HG02763 (cell line): ENCODE data around the gene DTL.

ENCODE experiments used
- ATAC-seq: cut with Tn5 transposase; IDR thresholded peaks from one replicate; pipeline ENCODE4 v1.9.1; 2021; ENCODE audit warnings: mild to moderate bottlenecking, moderate library complexity; ENCODE audit not compliant: unreplicated experiment

The DTL gene

DNA sequence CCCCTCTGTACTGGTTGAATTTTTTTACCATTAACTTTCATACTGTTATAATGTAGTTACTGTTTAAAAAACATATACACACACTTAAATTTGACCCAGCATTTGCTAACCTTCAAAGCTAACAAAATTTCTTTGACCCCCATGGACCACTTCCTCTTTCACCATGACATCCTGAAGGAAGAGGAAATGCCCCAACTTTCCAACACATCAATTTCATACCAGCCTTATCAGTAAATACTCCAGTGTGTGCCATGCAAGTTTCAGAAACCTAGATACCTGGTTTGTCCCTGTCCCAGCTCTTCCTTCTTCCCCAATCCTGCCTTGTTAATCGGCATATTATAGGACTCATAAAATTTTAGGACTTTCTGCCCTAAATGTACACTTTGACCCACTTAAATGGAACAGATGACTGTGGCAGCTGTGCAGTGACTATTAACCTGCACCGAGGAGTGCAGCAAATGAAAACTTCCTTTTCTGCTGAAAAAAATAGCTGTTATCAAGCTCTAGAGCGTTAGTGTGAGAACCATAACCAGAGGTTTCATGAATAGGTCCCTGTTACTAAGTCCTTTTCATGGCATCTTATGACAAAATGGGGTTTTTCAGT is 54.1 kb downstream of the DTL start:
- no peak for ATAC-seq

DNA sequence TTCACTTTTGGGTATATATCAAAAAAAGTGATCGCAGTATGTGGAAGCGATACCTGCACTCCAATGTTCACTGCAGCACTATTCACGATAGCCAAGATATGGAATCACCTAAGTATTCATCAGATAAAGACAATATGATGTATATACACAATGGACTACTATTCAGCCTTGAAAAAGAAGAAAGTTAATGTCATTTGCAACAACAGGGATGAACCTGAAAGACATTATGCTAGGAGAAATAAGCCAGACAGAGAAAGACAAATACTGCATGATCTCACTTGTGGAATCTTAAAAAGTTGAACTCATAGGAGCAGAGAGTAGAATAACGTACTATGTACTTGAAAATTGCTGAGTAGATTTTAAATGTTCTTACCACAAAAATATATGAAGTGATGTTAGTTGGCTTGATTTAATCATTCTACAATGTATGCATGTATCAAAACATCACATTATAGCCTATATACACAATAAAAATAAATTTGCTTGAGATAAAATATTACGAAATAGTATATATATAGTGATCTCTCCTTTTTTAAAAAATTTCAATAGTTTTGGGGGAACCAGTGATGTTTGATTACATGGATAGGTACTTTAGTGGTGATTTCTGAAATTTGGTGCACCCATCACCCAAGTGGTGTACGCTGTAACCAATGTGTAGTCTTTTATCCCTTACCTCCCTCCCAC is 56.0 kb downstream of the DTL start:
- no peak for ATAC-seq

DNA sequence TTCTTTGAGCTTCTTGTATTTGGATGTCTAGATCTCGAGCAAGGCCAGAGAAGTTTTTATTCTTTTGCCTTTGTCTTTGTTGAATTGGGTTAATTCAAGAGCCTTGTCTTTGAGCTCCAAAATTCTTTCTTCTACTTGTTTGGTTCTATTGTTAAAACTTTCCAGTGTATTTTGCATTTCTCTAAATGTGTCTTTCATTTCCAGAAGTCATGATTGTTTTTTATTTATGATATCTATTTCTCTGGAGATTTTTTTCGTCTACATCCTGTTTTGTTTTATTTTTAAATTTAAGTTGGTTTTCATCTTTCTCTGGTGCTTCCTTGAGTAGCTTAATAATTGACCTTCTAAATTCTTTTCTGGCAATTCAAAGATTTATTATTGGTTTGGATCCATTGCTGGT is 61.8 kb downstream of the DTL start:
- ATAC-seq: no peak

DNA sequence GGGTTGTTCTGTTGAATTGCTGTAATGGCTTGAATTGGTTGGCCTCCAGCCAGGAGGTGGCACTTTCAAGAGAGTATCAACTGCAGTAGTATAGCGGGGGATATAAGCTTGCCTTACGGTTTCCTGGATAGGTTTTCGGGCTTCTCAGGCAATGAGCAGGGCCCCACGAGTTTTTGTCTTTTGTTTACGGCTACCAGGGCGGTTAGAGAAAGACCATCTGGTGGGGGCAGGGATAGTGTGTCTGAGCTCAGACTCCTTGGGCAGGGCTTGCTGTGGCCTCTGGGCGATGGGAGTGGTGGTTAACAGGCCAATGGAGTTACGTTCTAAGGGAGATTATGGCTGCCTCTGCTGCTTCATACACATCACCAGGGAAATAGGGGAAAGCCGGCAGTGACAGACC is 62.8 kb downstream of the DTL start:
- ATAC-seq: no peak

DNA sequence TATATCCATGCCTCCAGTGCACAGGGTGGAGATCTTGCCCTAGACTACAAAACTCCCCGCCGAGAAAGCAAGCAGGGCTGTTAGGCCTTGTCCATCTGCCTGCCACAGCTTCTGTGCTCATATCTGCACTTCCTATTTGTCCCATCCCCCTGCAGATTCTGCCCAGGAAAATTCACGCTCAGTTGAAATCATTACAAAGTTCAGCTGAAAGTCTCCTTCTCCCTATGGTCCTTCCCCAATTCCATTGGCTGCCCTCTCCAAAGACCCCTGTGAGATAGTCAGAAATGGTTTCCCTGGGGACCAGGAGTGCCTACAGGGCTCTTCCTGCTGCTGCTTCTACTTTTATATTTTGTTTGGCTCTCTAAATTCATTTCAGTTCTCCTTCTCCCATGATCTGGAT is 63.2 kb downstream of the DTL start:
- no peak for ATAC-seq

DNA sequence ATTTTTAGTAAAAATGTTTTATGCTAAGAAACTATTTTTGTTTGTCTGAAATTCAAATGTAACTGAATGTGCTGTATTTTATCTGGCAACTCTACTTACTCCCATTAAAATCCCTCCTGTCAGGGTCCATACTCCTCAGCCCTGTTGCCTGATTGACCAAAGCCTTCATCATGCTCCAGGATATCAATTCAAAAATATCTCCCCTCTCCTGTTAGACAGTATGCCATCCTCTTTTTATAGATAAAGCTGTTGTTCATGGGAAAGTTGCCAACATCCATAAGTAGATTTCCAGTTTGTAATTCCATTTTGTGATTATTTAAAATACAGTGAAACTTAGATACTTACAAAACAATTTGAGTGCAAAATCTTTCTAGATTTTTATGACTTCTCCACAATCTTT is 65.7 kb downstream of the DTL start:
- no peak for ATAC-seq

DNA sequence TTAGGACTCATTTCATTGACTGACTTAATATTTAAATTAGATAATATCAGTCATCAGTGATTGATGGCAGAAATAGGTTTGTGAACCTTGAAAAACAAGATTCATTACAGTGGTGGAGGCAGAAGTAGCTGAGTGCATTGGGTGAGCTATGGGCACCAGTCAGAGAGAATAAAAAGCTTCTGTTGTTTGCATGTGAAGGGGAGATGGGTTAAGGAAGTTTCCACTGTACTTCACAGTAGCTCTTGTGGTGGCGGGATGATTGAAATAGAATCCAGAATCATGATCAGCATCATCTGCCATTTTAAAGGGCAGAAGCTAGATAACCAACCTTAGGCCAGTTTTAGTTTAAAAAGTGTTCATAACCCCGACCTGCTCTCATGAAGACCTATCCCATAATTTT is 66.2 kb downstream of the DTL start:
- ATAC-seq: no peak

DNA sequence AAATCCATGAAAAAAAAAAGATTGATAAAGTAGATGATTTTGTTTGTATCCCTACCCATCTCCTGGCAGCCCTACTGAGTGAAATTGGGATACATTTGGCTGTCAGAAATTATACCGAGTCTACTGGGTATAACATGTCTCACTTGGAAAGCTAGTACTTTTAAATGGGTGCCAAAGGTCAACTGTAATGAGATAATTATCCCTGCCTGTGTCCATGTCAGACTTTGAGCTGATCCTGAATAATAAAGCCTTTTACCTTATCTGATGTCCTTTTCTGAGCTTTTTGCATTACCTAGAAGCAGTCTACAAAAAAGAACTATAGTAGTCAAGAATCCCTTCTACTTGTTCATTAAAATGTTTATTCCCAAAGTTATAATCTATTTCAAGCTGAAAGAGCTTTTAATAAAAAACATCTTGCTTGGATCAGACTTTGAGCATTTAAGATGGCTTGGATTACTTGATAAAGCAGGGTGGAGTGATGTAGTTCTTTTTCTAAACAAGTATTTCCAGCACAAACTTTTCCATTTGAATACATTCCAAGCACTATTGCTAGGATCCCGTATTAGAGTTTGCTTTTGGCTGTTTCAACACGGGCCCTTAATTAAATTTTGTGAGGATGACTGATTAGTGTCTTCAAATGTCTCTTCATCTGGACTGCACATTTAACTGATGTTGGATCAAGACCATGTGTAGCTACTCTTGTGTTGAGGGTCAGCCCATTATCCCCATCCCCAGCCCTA is 69.2 kb downstream of the DTL start:
- ATAC-seq: no peak

DNA sequence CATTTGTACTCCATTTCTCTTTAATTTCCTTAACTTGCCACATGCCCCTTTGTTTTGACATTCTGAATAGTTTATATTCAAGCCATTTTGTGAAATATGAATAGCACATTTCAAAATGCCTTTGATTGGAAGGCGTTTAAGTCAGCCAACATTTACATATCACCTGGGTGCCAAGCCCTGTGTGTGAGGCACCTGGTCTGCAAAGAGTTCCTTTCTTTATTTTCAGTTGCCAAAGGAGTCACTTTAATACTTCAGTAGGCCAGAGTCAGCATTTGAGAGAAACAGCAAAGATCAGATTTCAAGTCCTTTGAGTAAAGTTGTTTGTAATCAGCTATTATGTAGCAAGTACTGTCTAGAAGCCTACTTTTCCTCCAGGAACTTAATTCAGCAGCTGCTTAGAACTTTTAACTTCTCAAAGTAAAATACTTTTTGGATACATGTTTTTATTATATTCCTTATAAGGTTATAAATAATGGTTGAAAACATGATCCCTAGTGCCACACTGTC is 70.8 kb downstream of the DTL start:
- no peak for ATAC-seq

DNA sequence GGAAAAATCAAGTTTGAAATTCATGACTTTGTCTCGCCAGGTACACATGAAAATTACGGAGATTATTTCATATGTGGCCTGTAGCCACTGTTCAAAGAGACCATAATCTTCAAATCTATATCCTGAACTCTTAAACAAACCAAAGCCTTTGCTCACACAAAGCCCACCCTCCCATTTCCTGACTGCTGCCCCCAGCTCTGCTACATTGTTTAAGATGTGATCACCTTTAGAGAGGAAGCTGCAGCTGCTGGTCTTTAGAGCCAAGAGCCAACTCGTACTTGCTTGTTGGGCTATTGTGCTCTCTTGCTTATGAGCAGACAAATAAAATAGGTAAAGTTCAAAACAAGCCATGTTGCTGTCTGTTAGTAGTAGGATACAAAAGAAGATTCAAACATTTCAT is 71.9 kb downstream of the DTL start:
- no peak for ATAC-seq

DNA sequence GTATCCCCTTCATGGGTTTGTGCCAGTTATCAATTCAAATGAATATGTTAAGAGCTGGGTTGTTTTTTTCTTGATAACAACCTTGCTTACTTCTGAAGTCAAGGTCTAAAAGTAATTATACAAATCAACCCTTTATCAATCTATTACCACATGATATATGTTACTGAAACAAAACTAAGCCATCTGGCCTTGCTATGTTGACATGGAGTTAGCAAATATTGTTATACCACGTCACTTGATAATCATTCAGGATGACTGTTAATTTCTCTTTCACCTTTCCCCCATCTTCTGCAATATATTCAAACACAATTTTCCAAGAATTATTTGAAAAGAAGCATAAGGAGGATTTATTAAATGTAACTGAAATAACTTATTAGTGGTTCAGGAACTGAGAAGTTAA is 72.6 kb downstream of the DTL start:
- no peak for ATAC-seq

DNA sequence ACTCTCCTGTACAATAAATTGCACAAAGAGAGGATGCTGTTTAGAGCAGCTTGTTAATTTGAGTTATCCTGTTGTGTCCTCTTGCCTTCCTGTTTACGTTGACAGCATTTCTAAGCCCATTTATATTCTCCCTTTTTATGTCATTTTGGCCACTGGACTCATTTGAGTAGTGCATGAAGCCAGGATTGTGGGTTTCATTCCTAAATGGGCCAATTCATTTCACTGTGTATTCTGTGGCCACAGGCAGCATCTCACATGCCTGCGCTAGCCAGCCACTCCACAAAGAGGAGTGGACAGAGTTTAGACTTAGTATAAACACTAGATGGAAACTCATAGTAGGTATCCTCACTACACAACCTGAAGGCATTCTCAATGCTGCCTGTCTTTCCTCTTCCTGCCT is 73.4 kb downstream of the DTL start:
- ATAC-seq: no peak

DNA sequence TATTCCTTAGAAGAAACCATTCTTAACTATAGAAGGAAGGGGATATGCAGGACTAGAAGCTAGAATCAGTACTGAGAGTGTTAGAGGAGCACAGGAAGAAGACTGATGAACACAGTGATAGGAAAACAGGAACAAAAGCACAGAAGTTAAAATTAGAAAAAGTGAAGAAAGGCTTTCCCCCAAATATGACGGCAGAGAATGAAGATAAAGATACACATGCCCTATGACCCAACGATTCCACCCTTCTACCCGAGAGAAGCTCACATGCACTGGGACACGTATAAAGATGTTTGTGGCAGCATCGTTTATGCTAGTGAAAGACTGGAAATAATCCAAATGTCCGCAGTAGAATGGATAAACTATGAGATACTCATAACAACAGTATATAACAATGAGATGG is 74.2 kb downstream of the DTL start:
- ATAC-seq: no peak

DNA sequence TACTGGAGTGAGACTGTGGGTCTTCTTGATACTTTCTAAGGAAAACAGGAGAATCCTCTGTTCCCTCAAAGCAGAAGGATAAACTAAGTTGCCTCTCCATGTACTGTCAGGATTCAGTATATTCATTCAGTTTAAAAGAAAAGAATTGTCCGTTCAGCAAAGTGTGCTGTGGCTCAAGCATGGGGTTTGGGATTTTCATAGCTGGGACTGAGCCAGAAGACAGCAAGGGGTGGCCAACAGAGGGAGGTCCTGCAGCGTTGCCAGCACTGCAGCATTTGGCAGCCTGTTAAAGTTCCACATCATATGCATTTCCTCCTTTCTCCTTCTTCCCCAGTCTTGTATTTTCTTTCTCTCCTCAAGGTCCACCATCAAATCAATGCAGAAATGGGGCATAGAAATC is 75.1 kb downstream of the DTL start:
- ATAC-seq: no peak

DNA sequence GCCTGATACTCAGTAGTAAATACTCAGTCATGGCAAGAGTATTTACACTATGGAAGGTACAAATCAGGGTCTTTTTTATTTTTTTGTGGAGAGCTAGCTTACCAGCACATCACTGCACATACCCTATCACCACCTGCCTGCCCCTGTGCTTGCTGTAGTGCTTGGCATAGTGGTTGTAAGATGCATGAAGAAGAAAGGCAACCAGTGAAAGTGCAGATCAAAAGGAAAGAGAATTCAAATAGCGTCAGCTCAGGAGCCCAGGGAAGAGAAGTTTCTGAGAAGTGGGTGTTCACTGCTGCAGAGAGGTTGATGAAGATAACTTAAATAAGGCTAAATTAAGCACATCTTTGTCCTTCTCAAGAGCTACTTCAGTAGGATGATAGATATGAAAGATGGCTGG is 76.0 kb downstream of the DTL start:
- no peak for ATAC-seq

DNA sequence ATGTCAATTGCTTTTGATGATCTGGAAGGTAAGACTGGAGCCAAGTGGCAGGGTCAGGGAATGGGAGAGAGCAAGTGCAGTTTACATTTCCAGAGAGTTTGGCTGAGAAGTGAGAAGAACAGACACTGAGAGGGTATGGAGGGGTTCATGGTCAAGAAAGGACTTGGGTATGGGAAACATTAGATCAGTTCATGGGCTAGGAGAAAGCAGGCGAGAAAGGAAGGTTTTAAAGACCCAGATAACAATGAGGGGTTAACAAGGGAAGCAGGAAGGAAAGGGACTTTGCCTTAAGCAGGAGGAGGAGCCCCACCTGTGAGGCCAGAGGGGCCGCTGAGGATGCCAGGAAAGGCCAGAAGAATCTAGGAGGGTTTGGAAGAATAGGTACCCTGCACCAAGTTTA is 78.2 kb downstream of the DTL start:
- no peak for ATAC-seq

DNA sequence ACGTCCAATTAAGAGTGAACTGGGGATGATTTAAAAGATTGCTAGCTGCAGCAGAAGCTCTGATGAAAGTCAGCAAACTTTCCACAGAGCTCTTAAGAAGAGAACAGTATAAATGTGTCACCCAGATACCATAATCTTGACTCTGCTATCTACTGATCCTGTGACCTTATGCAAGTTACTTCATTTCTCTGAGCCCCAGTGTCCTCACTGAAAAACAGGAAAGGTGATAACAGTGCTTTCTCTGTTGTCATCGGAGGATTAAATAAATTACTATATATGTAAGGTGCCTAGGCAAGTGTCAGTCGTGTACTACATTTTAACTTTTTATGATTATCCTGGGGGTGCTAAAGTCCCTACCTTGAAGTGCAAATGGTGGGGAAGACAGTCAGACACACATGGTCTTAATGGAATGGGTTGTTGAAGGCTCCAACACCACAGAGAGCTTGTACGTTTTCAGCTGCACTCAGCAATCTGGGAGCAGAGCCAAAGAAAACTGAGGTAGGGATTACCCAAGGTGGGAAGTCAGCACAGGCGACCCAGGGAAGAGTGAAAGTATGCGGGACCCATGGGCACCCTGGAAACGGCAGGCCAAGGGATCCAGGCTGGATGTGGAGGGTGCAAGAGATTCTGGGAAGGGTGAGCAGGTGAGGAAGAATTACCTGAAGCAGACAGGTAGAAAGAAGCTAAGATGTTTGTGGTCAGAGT is 82.8 kb downstream of the DTL start:
- ATAC-seq: no peak

DNA sequence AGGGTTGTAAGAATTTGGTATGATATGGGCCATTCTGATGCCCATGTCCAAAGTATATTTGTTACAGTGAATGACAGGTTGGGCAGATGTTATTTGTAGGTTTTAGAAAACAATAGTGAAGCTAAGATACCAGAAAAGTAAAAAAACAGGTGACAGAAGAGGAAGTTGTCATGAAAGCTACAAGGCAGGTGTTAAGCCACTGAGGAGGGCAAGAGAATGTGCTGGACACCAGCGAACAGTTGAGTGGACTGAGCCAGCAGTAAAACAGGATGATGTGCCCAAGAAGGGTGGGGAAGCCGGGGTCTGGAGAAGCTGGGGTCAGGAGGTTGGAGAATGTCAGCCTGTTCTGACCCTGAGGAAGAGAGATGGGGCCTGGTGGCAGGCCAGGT is 83.3 kb downstream of the DTL start:
- ATAC-seq: no peak

DNA sequence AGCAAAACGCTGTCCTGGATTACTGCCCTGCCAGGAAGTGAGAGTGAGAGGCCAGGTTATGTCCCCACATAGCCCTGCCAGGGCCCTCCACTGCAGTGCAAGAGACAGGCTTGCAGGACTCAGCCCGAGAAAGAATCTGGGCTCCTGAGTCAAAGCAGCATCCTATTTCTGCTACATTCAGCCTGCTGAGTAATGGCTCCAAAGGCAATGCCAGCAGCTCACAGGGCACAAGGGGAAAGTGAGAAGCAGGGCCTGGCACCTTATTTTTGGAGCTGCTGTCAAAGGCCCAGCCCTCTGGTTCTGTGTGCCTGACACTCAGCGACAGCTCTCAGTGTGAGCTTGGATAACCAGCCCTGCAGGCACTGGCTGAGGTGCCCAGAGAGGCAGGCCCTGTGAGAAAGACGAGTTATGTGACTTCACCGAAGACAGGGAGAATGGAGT is 83.9 kb downstream of the DTL start:
- ATAC-seq: no peak

DNA sequence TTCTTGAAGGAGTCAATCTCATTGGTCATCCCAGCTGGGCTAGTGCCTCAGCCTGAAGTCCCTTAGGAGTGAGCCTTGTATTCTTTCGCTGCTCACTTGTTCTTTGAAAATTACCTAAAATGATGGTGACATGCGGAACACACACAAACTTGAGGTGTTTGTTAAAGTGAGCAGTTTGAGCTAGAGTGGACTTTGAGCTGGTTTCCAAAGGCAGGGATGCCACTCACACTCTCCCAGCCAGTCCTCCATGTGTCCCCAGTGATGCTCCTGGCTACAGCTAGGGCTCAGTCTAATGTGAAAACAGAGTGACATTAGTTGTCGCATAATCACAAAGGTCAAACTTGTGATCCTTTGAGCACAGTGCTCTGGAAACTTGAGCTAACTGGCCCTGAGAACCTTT is 84.3 kb downstream of the DTL start:
- ATAC-seq: no peak

DNA sequence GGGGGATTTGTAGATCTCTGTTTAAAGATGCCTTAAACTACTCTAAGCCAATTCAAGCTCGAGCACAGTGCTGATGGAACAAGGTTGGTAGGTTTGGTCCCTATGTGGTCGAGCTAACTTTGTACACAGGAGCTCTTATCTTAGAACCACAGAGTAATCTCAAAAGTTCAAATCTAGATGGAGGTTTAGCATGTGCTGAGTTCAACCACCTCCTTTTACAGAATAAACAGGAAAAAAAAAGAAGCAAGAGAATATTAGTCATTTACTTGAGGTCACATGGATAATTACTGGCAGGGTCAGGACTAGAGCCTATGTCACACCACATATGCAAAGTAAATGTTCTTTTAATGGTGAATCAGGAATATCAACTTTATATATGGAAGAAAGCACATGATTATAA is 86.2 kb downstream of the DTL start:
- ATAC-seq: no peak
